HG02763 (cell line): ENCODE measurements around the gene NPNT.

Experiments used
- ATAC-seq: cut with Tn5 transposase; IDR thresholded peaks from one replicate; pipeline ENCODE4 v1.9.1; 2021; ENCODE audit warnings: mild to moderate bottlenecking, moderate library complexity; ENCODE audit not compliant: unreplicated experiment

Gene NPNT

GRCh38 chr4:105967058-105967658 lies 71.9 kb downstream of the NPNT start:
- ATAC-seq = no peak

GRCh38 chr4:105969575-105969974 lies 74.3 kb downstream of the NPNT start:
- ATAC-seq = no peak

GRCh38 chr4:105970371-105970770 lies 75.1 kb downstream of the NPNT start:
- ATAC-seq = no peak

- no peak for ATAC-seq
These were observed 75.8 kb downstream of the NPNT start for GRCh38 chr4:105971036-105971435.

GRCh38 chr4:105972946-105973621 lies 77.8 kb downstream of the NPNT start:
- ATAC-seq = no peak

- ATAC-seq = no peak
These were observed 81.6 kb downstream of the NPNT start for GRCh38 chr4:105976915-105977314.

- no peak for ATAC-seq
These were observed 83.5 kb downstream of the NPNT start for GRCh38 chr4:105978684-105979296.

- ATAC-seq = no peak
These were observed 84.2 kb downstream of the NPNT start for GRCh38 chr4:105979506-105979905.

- no peak for ATAC-seq
These were observed 93.4 kb downstream of the NPNT start for GRCh38 chr4:105988671-105989070.

GRCh38 chr4:105989485-105990242 lies 94.4 kb downstream of the NPNT start:
- ATAC-seq = no peak

GRCh38 chr4:105990933-105991332 lies 95.7 kb downstream of the NPNT start:
- no peak for ATAC-seq

GRCh38 chr4:105991726-105992125 lies 96.5 kb downstream of the NPNT start:
- ATAC-seq = no peak

- no peak for ATAC-seq
These were observed 97.5 kb downstream of the NPNT start for GRCh38 chr4:105992641-105993305.

GRCh38 chr4:105994061-105994460 lies 98.8 kb downstream of the NPNT start:
- ATAC-seq = no peak

- ATAC-seq = no peak
These were observed 99.7 kb downstream of the NPNT start for GRCh38 chr4:105994841-105995501.

GRCh38 chr4:105996845-105997244 lies 101.6 kb downstream of the NPNT start:
- ATAC-seq = no peak

- no peak for ATAC-seq
These were observed 103.1 kb downstream of the NPNT start for GRCh38 chr4:105998171-105999063.

GRCh38 chr4:106002994-106003393 lies 107.7 kb downstream of the NPNT start:
- ATAC-seq = no peak

GRCh38 chr4:106010761-106011160 lies 115.5 kb downstream of the NPNT start:
- no peak for ATAC-seq

- no peak for ATAC-seq
These were observed 116.1 kb downstream of the NPNT start for GRCh38 chr4:106011387-106011786.
